OCI-LY1 (cell line): ENCODE results near the gene SDSL.

Source experiments
- EZH2 ChIP-seq: fragments of 200-600 bp; sonication (generic), shearing (Covaris generic); IDR thresholded peaks from 2 replicates; pipeline ENCODE4 v1.8.0; 2017; ENCODE audit warnings: borderline replicate concordance, mixed run types, mild to moderate bottlenecking, antibody characterized with exemption, low read length, moderate library complexity, mixed read lengths
- TF ChIP-seq, protein P1 (sequence below): fragments of 200-600 bp; sonication (generic), shearing (Covaris generic); IDR thresholded peaks from 2 replicates; pipeline ENCODE4 v1.5.1; 2017; ENCODE audit warnings: mild to moderate bottlenecking, antibody characterized with exemption, low read length, moderate library complexity, mixed read lengths

DNA sequence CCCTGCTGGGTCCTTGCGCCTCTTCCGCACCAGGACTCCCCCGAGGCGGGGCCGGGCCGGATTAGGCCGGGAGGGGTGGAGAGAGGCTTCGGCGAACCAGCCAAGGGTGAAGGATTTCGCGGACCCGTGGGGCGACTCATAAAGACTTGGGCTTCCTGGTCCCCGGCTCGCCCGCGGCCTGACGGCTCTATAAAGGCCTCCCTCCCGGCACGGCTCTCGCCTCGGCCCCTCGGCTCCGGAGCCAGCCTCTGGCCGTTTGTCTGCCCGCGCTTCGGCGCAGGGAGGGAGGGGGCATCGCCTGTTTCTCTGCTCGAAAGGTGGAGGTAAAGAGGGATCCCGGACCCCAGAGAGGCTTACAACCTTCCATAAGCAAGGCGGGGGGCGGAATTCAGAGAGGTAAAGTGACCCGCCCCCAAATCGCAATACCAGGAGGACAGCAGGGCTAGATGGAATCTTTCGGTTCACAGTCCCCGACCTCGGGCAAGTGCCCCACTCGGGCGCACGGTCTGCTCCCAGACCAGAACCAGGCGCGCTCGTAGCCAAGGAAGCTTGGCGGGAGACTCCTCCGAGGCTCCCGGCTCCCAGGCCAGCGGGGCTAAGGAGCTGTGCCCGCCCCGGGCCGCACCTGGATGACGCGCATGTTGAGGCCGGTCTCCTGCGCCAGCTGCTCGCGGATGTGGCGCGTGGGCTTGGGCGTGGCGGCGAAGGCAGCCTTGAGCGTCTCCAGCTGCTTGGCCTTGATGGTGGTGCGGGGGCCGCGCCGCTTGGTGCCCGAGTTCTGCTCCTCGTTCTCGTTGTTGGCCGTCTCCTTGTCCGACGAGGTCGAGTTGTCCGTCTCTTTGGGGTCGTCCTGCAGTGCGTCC lies 45.6 kb downstream of the SDSL start:
- TF ChIP-seq, protein P1, sequence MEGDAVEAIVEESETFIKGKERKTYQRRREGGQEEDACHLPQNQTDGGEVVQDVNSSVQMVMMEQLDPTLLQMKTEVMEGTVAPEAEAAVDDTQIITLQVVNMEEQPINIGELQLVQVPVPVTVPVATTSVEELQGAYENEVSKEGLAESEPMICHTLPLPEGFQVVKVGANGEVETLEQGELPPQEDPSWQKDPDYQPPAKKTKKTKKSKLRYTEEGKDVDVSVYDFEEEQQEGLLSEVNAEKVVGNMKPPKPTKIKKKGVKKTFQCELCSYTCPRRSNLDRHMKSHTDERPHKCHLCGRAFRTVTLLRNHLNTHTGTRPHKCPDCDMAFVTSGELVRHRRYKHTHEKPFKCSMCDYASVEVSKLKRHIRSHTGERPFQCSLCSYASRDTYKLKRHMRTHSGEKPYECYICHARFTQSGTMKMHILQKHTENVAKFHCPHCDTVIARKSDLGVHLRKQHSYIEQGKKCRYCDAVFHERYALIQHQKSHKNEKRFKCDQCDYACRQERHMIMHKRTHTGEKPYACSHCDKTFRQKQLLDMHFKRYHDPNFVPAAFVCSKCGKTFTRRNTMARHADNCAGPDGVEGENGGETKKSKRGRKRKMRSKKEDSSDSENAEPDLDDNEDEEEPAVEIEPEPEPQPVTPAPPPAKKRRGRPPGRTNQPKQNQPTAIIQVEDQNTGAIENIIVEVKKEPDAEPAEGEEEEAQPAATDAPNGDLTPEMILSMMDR, result no peak
- TF ChIP-seq EZH2, result no peak
